GM23338 (cell line): ENCODE results near the gene SYNRG. TPM values are rescaled to one million over a fixed set of nuclear protein-coding genes. Genes with fewer than 3 reads are reported as not detected.

Experiments
- ATAC-seq: fragments of 200-7000 bp; cut with Tn5 transposase; 3 replicates; pipeline ENCODE4 v1.9.1; 2020
- DNase-seq: peaks from one replicate; pipeline ENCODE4 v3.0.0-alpha.2; 2015; ENCODE audit warnings: low spot score
- H2AFZ ChIP-seq: fragments of 200-600 bp; sonication (generic); 2 replicates; pipeline ENCODE4 v1.8.0; 2016; ENCODE audit warnings: antibody characterized with exemption, mild to moderate bottlenecking, moderate library complexity
- H3F3A ChIP-seq: fragments of 200-600 bp; sonication (generic); replicated peaks from 2 replicates; pipeline ENCODE4 v1.8.0; 2017; ENCODE audit warnings: antibody characterized with exemption, mixed run types, low read depth
- H3K27ac ChIP-seq: fragments of 200-600 bp; sonication (generic); 2 replicates; pipeline ENCODE4 v1.6.1; 2016; ENCODE audit warnings: low read depth
- H3K27me3 ChIP-seq: fragments of 200-600 bp; sonication (generic); 2 replicates; pipeline ENCODE4 v1.8.0; 2016; ENCODE audit warnings: mild to moderate bottlenecking, mixed run types, moderate library complexity; ENCODE audit not compliant: insufficient read depth
- H3K36me3 ChIP-seq: fragments of 200-600 bp; sonication (generic); 2 replicates; pipeline ENCODE4 v1.8.0; 2016; ENCODE audit warnings: mild to moderate bottlenecking; ENCODE audit not compliant: insufficient read depth
- H3K4me1 ChIP-seq: fragments of 200-600 bp; sonication (generic); 2 replicates; pipeline ENCODE4 v1.8.0; 2016; ENCODE audit warnings: mild to moderate bottlenecking, moderate library complexity; ENCODE audit not compliant: insufficient read depth
- H3K4me2 ChIP-seq: fragments of 200-600 bp; sonication (generic); 2 replicates; pipeline ENCODE4 v1.7.1; 2017; ENCODE audit warnings: mixed run types
- H3K4me3 ChIP-seq: fragments of 200-600 bp; sonication (generic); 2 replicates; pipeline ENCODE4 v1.6.1; 2016; ENCODE audit warnings: mixed run types
- H3K79me2 ChIP-seq: fragments of 200-600 bp; sonication (generic); replicated peaks from 2 replicates; pipeline ENCODE4 v1.8.0; 2017; ENCODE audit warnings: mild to moderate bottlenecking; ENCODE audit not compliant: insufficient read depth
- H3K9me2 ChIP-seq: fragments of 200-600 bp; sonication (generic); 2 replicates; pipeline ENCODE4 v1.8.0; 2017; ENCODE audit not compliant: insufficient read depth
- H4K20me1 ChIP-seq: fragments of 200-600 bp; sonication (generic); replicated peaks from 2 replicates; pipeline ENCODE4 v1.8.0; 2017; ENCODE audit warnings: mild to moderate bottlenecking; ENCODE audit not compliant: insufficient read depth
- H3K27ac Mint-ChIP-seq: 2 replicates; pipeline ENCODE4 v1.8.0; 2020; ENCODE audit warnings: inconsistent platforms, mild to moderate bottlenecking, moderate library complexity, mixed read lengths
- H3K27me3 Mint-ChIP-seq: 3 replicates; pipeline ENCODE4 v1.8.0; 2022; ENCODE audit warnings: low read depth, mild to moderate bottlenecking, moderate library complexity, mixed read lengths, inconsistent platforms; ENCODE audit not compliant: insufficient read depth, poor library complexity
- H3K36me3 Mint-ChIP-seq: 3 replicates; pipeline ENCODE4 v1.8.0; 2021; ENCODE audit warnings: low read depth, mild to moderate bottlenecking, inconsistent platforms, moderate library complexity, mixed read lengths
- H3K4me1 Mint-ChIP-seq: 3 replicates; pipeline ENCODE4 v1.8.0; 2020; ENCODE audit warnings: mild to moderate bottlenecking, inconsistent platforms, mixed read lengths
- H3K4me3 Mint-ChIP-seq: 3 replicates; pipeline ENCODE4 v1.8.0; 2021; ENCODE audit warnings: moderate library complexity, mild to moderate bottlenecking, inconsistent platforms, mixed read lengths
- H3K9me3 Mint-ChIP-seq: 3 replicates; pipeline ENCODE4 v1.8.0; 2020; ENCODE audit warnings: moderate library complexity, mild to moderate bottlenecking, inconsistent platforms, mixed read lengths
- CREB1 ChIP-seq: fragments of 250-450 bp; sonication (Bioruptor Pico); IDR thresholded peaks from 2 replicates; pipeline ENCODE4 v1.5.0; 2020; ENCODE audit warnings: low read depth, mild to moderate bottlenecking, moderate library complexity
- CTCF ChIP-seq, 2 experiments: fragments of 200-600 bp in 1 of 2; sonication (generic) in 1 of 2; conservative IDR thresholded peaks; 2 replicates each; pipeline versions ENCODE4 v1.5.1 to v1.6.1; 2016 to 2017; ENCODE audit warnings: antibody characterized with exemption in 2 of 2, low read depth in 2 of 2, mild to moderate bottlenecking in 2 of 2, moderate library complexity in 1 of 2
- EZH2 ChIP-seq: fragments of 200-600 bp; sonication (generic); IDR thresholded peaks from one replicate; pipeline ENCODE4 v1.8.0; 2017; ENCODE audit warnings: antibody characterized with exemption, mild to moderate bottlenecking, low read depth; ENCODE audit not compliant: unreplicated experiment
- EZH2phosphoT487 ChIP-seq: fragments of 200-600 bp; sonication (generic); IDR thresholded peaks from one replicate; pipeline ENCODE4 v1.8.1; 2018; ENCODE audit warnings: antibody characterized with exemption; ENCODE audit not compliant: unreplicated experiment
- NANOG ChIP-seq: IDR thresholded peaks from 2 replicates; pipeline ENCODE4 v1.6.1; 2016; ENCODE audit warnings: antibody characterized with exemption, borderline replicate concordance
- POLR2AphosphoS5 ChIP-seq: IDR thresholded peaks from 2 replicates; pipeline ENCODE4 v1.6.1; 2016; ENCODE audit warnings: antibody characterized with exemption, low read depth
- REST ChIP-seq: IDR thresholded peaks from one replicate; pipeline ENCODE4 v1.6.1; 2018; ENCODE audit warnings: antibody characterized with exemption; ENCODE audit not compliant: unreplicated experiment
- STAT1 ChIP-seq: IDR thresholded peaks from one replicate; pipeline ENCODE4 v1.6.1; 2016; ENCODE audit warnings: antibody characterized with exemption; ENCODE audit not compliant: unreplicated experiment
- ZNF331 ChIP-seq: fragments of 250-450 bp; sonication (Bioruptor Pico); IDR thresholded peaks from 2 replicates; pipeline ENCODE4 v1.5.0; 2020; ENCODE audit warnings: low read depth, mild to moderate bottlenecking, moderate library complexity
- ZNF462 ChIP-seq: fragments of 250-450 bp; sonication (Bioruptor Pico); IDR thresholded peaks from 2 replicates; pipeline ENCODE4 v1.5.0; 2020; ENCODE audit warnings: mild to moderate bottlenecking, moderate library complexity
- polyA plus RNA-seq: library from polyadenylated mRNA; unstranded; fragments of >200 nt; fragmentation: Nextera tagmentation; extraction: Ambion mirVana; gene quantifications from 2 replicates; pipeline ENCODE4 v1.2.1, GENCODE V29; 2016
- total RNA-seq: library from RNA; depleted of rRNA; stranded (reverse); fragments of >200 nt; shearing (Covaris generic); gene quantifications from 2 replicates; pipeline ENCODE4 v1.2.3, GENCODE V29; 2014

The SYNRG gene
- total and polyA plus RNA-seq, 2 experiments from 2014 or later, result 18.6 to 22.6 TPM

GRCh38 chr17:37657202-37657601, 48.0 kb upstream of the SYNRG start:
- Mint-ChIP-seq H3K4me3 (no peak overlapping the region), H3K27me3 (no peaks in the 10 kb centered on the region), H3K27ac (no peak overlapping the region), H3K9me3 (no peaks in the 10 kb centered on the region), H3K4me1 (peaks cover 8% of the 10 kb centered on the region; the same call in 2 of the 3 replicates), H3K36me3 (no peaks in the 10 kb centered on the region)
- H3K4me2 ChIP-seq, result no peak overlapping the region
- H3K9me2 ChIP-seq, result no peaks in the 10 kb centered on the region
- no peak overlapping the region for H3K4me3 ChIP-seq
- no peak for ATAC-seq
- H3K27me3 ChIP-seq, result no peaks in the 10 kb centered on the region
- no peaks in the 10 kb centered on the region for H4K20me1 ChIP-seq
- no peaks in the 10 kb centered on the region for H3K79me2 ChIP-seq
- TF ChIP-seq STAT1 (no peak), NANOG (no peak), REST (no peak), EZH2 (no peak)
- H2AFZ ChIP-seq, result no peak overlapping the region
- H3K4me1 ChIP-seq, result peaks cover 2% of the 10 kb centered on the region
- no peak overlapping the region for H3K27ac ChIP-seq
- no peak for DNase-seq
- no peaks in the 10 kb centered on the region for H3F3A ChIP-seq
- no peaks in the 10 kb centered on the region for H3K36me3 ChIP-seq

GRCh38 chr17:37651849-37652248, 42.6 kb upstream of the SYNRG start:
- no peak overlapping the region for H3K27ac Mint-ChIP-seq
- H3K4me3 ChIP-seq, result no peak overlapping the region
- no peak for TF ChIP-seq EZH2
- TF ChIP-seq EZH2phosphoT487, result no peak
- TF ChIP-seq POLR2AphosphoS5, result no peak
- TF ChIP-seq ZNF462 (CRISPR knock-in tag), result no peak
- no peak for TF ChIP-seq CREB1
- TF ChIP-seq NANOG, result no peak
- no peak for TF ChIP-seq CTCF (conservative IDR thresholded peaks at IDR 0.05; ENCODE audit: low read depth in 2 of 2)
- TF ChIP-seq ZNF331 (CRISPR knock-in tag), result no peak
- TF ChIP-seq STAT1, result no peak
- H3K27ac ChIP-seq, result no peak overlapping the region
- H4K20me1 ChIP-seq, result no peaks in the 10 kb centered on the region
- no peaks in the 10 kb centered on the region for H3K36me3 ChIP-seq
- no peaks in the 10 kb centered on the region for H3K4me1 ChIP-seq
- no peaks in the 10 kb centered on the region for H3K79me2 ChIP-seq
- DNase-seq, result no peak
- no peaks in the 10 kb centered on the region for H3K36me3 Mint-ChIP-seq
- H3K27me3 ChIP-seq, result no peaks in the 10 kb centered on the region
- no peak overlapping the region for H3K4me2 ChIP-seq
- ATAC-seq, result no peak
- no peak overlapping the region for H2AFZ ChIP-seq
- no peak overlapping the region for H3K4me3 Mint-ChIP-seq
- no peaks in the 10 kb centered on the region for H3K27me3 Mint-ChIP-seq
- no peaks in the 10 kb centered on the region for H3F3A ChIP-seq
- H3K4me1 Mint-ChIP-seq, result no peaks in the 10 kb centered on the region
- H3K9me3 Mint-ChIP-seq, result no peaks in the 10 kb centered on the region
- no peaks in the 10 kb centered on the region for H3K9me2 ChIP-seq
